Measurements from ENCODE around the gene PEG3.

DNA sequence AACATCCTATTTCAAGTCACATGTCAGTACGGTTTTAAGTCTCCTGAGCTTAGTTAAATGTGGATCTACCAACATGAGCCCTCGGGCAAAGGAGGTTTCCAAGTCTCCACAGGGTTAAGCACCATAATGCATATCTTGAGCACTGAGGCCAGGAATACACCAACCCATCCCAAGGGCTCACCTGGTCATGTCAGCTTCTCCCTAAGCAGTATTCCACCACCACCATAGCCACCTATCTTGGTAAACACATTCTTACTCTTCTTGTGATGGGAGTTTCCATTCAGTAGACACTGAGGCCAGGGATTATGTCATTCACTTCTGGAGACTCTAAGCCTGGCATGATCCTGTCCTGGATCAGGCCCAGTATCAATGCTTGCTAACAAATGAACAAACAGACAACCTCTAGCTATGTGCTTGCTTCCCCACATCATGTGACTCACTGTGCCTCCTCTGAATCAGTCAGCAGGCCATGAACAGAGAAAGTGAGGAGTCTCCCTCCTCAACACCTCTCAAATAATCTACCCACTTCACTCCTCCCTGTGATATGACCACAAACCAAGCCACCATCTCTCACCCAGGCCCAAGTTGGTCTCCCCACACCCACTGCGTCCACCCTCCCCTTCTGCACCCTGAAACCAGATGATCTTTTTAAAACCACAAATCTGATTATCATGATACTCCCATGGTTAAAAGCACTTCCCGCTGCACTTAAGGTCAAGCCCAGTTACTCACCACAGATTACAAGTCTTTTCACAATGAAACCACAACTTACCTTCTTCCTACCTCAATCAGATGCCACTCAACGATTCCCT, 5.8 kb downstream of the PEG3 start:
- TF ChIP-seq, protein P1, sequence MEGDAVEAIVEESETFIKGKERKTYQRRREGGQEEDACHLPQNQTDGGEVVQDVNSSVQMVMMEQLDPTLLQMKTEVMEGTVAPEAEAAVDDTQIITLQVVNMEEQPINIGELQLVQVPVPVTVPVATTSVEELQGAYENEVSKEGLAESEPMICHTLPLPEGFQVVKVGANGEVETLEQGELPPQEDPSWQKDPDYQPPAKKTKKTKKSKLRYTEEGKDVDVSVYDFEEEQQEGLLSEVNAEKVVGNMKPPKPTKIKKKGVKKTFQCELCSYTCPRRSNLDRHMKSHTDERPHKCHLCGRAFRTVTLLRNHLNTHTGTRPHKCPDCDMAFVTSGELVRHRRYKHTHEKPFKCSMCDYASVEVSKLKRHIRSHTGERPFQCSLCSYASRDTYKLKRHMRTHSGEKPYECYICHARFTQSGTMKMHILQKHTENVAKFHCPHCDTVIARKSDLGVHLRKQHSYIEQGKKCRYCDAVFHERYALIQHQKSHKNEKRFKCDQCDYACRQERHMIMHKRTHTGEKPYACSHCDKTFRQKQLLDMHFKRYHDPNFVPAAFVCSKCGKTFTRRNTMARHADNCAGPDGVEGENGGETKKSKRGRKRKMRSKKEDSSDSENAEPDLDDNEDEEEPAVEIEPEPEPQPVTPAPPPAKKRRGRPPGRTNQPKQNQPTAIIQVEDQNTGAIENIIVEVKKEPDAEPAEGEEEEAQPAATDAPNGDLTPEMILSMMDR (IDR thresholded peaks at IDR 0.05): no peak
- no peak for TF ChIP-seq POLR2A (IDR thresholded peaks at IDR 0.05)
- TF ChIP-seq EP300 (IDR thresholded peaks at IDR 0.05): no peak
- TF ChIP-seq POLR2AphosphoS5 (IDR thresholded peaks at IDR 0.05): no peak

All from stomach (tissue), 4 donors.